ENCODE results near the gene CDH26.

DNA sequence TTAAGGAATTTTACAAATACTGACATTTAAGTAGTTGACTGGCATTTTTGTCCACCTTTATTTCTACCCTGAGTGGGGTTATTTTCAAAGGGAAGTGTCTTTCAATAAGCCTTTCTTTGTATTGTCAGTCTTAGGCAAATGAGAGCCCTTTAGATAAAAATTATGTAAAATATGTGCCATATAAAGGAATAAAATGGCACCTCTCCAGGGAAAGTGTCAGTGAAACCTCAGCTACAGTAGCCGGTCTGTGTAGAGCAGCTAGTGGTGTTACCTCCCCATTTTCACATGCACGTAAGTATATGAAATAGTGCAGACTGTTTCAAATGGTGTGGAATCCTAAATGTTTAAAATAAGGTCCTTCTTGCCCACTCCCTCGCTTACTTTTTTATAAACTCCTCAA is 13.0 kb upstream of the CDH26 start:
- TF ChIP-seq, protein P1, sequence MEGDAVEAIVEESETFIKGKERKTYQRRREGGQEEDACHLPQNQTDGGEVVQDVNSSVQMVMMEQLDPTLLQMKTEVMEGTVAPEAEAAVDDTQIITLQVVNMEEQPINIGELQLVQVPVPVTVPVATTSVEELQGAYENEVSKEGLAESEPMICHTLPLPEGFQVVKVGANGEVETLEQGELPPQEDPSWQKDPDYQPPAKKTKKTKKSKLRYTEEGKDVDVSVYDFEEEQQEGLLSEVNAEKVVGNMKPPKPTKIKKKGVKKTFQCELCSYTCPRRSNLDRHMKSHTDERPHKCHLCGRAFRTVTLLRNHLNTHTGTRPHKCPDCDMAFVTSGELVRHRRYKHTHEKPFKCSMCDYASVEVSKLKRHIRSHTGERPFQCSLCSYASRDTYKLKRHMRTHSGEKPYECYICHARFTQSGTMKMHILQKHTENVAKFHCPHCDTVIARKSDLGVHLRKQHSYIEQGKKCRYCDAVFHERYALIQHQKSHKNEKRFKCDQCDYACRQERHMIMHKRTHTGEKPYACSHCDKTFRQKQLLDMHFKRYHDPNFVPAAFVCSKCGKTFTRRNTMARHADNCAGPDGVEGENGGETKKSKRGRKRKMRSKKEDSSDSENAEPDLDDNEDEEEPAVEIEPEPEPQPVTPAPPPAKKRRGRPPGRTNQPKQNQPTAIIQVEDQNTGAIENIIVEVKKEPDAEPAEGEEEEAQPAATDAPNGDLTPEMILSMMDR (optimal IDR thresholded peaks at IDR 0.05 in 1 of 3, IDR thresholded peaks at IDR 0.05 in 1 of 3, conservative IDR thresholded peaks at IDR 0.05 in 1 of 3; ENCODE audit: extremely low read depth in 1 of 3, insufficient read depth in 2 of 3, low read length in 3 of 3) = no peak
- TF ChIP-seq EZH2 (IDR thresholded peaks at IDR 0.05; ENCODE audit: low read length) = no peak

Data from keratinocyte (primary cell).